Measurements from ENCODE around the gene PSORS1C2.
"Not testable (repeated sequence)": the region's sequence is repeated elsewhere in the genome, so short reads cannot be mapped to it uniquely, and the experiment has no call there.

PSORS1C2 gene

GRCh38 chr6:31138982-31139381 lies at the start of gene PSORS1C2:
PSORS1C2 (minus strand) TSS chr6:31139066; CDS start chr6:31139026, 40 bp downstream.
- DNase-seq (ENCODE audit: low read depth), result no peak

- DNase-seq (ENCODE audit: low read depth), result no peak
Observed at GRCh38 chr6:31187780-31188194, 48.9 kb upstream of the PSORS1C2 start.

GRCh38 chr6:31186052-31186734 lies 47.3 kb upstream of the PSORS1C2 start:
- no peak for DNase-seq (ENCODE audit: low read depth)

GRCh38 chr6:31185695-31186051 lies 46.8 kb upstream of the PSORS1C2 start:
- not testable (repeated sequence) for DNase-seq (ENCODE audit: low read depth)

- DNase-seq (ENCODE audit: low read depth), result not testable (repeated sequence)
Observed at GRCh38 chr6:31183859-31184258, 45.0 kb upstream of the PSORS1C2 start.

- not testable (repeated sequence) for DNase-seq (ENCODE audit: low read depth)
Observed at GRCh38 chr6:31183287-31183686, 44.4 kb upstream of the PSORS1C2 start.

- DNase-seq (ENCODE audit: low read depth), result no peak
Observed at GRCh38 chr6:31180500-31180899, 41.6 kb upstream of the PSORS1C2 start.

- DNase-seq (ENCODE audit: low read depth), result no peak
Observed at GRCh38 chr6:31179896-31180295, 41.0 kb upstream of the PSORS1C2 start.

- DNase-seq (ENCODE audit: low read depth), result no peak
Observed at GRCh38 chr6:31179042-31179386, 40.1 kb upstream of the PSORS1C2 start.

GRCh38 chr6:31178143-31179041 lies 39.5 kb upstream of the PSORS1C2 start:
- no peak for DNase-seq (ENCODE audit: low read depth)

- DNase-seq (ENCODE audit: low read depth), result peak; percentile 86
Observed at GRCh38 chr6:31175971-31176370, 37.1 kb upstream of the PSORS1C2 start.

GRCh38 chr6:31174378-31174777 lies 35.5 kb upstream of the PSORS1C2 start:
- no peak for DNase-seq (ENCODE audit: low read depth)

- no peak for DNase-seq (ENCODE audit: low read depth)
Observed at GRCh38 chr6:31173406-31173805, 34.5 kb upstream of the PSORS1C2 start.

- no peak for DNase-seq (ENCODE audit: low read depth)
Observed at GRCh38 chr6:31172973-31173384, 34.1 kb upstream of the PSORS1C2 start.

GRCh38 chr6:31171931-31172905 lies 33.4 kb upstream of the PSORS1C2 start:
- no peak for DNase-seq (ENCODE audit: low read depth)

GRCh38 chr6:31170987-31171671 lies 32.3 kb upstream of the PSORS1C2 start:
- no peak for DNase-seq (ENCODE audit: low read depth)

GRCh38 chr6:31170600-31170881 lies 31.7 kb upstream of the PSORS1C2 start, which contains the start of gene POU5F1:
POU5F1 (minus strand) TSS chr6:31170682; CDS start chr6:31170620, 62 bp downstream.
- DNase-seq (ENCODE audit: low read depth), result no peak

GRCh38 chr6:31169858-31170599 lies 31.2 kb upstream of the PSORS1C2 start:
- DNase-seq (ENCODE audit: low read depth), result not testable (repeated sequence)

GRCh38 chr6:31169123-31169857 lies 30.4 kb upstream of the PSORS1C2 start:
- DNase-seq (ENCODE audit: low read depth), result no peak

- DNase-seq (ENCODE audit: low read depth), result no peak
Observed at GRCh38 chr6:31168606-31169005, 29.7 kb upstream of the PSORS1C2 start.
